OCI-LY1 (cell line): ENCODE results near the gene AGBL1.

Source experiments
- H2AFZ ChIP-seq: fragments of 200-600 bp; sonication (generic), shearing (Covaris generic); 2 replicates; pipeline ENCODE4 v1.6.0; 2014; ENCODE audit warnings: antibody characterized with exemption, mild to moderate bottlenecking, low read length
- H3F3A ChIP-seq: fragments of 200-600 bp; sonication (generic), shearing (Covaris generic); 2 replicates; pipeline ENCODE4 v1.6.0; 2014; ENCODE audit warnings: mild to moderate bottlenecking, antibody characterized with exemption, low read length, moderate library complexity; ENCODE audit not compliant: insufficient read depth
- H3K27ac ChIP-seq: fragments of 200-600 bp; sonication (generic); 2 replicates; pipeline ENCODE4 v1.5.1; 2014; ENCODE audit warnings: low read length, mixed run types, mild to moderate bottlenecking, low read depth; ENCODE audit not compliant: poor library complexity, severe bottlenecking
- H3K27me3 ChIP-seq: fragments of 200-600 bp; sonication (generic); 2 replicates; pipeline ENCODE4 v1.6.0; 2014; ENCODE audit warnings: antibody characterized with exemption, mild to moderate bottlenecking, low read length, moderate library complexity; ENCODE audit not compliant: insufficient read depth
- H3K36me3 ChIP-seq: fragments of 200-600 bp; sonication (generic); 2 replicates; pipeline ENCODE4 v1.6.1; 2014; ENCODE audit warnings: mild to moderate bottlenecking, antibody characterized with exemption, low read length, moderate library complexity, mixed read lengths; ENCODE audit not compliant: insufficient read depth
- H3K4me1 ChIP-seq: fragments of 200-600 bp; sonication (generic); 2 replicates; pipeline ENCODE4 v1.5.1; 2014; ENCODE audit warnings: mild to moderate bottlenecking, low read length, moderate library complexity; ENCODE audit not compliant: insufficient read depth, severe bottlenecking
- H3K4me2 ChIP-seq: fragments of 200-600 bp; sonication (generic), shearing (Covaris generic); 2 replicates; pipeline ENCODE4 v1.6.1; 2014; ENCODE audit warnings: low read length
- H3K4me3 ChIP-seq: fragments of 200-600 bp; sonication (generic); 2 replicates; pipeline ENCODE4 v1.5.1; 2014; ENCODE audit warnings: low read length, low read depth, mild to moderate bottlenecking, mixed read lengths; ENCODE audit not compliant: poor library complexity, severe bottlenecking
- H3K79me2 ChIP-seq: fragments of 200-600 bp; shearing (Covaris generic); 2 replicates; pipeline ENCODE4 v1.6.1; 2016; ENCODE audit warnings: mixed run types, low read length, mixed read lengths; ENCODE audit not compliant: insufficient read depth
- H3K9ac ChIP-seq: fragments of 200-600 bp; sonication (generic), shearing (Covaris generic); 2 replicates; pipeline ENCODE4 v1.6.1; 2014; ENCODE audit warnings: mild to moderate bottlenecking, low read length, mixed read lengths
- H3K9me2 ChIP-seq: fragments of 200-600 bp; sonication (generic), shearing (Covaris generic); 2 replicates; pipeline ENCODE4 v1.6.1; 2014; ENCODE audit warnings: low read depth, mild to moderate bottlenecking, low read length, mixed read lengths
- H3K9me3 ChIP-seq: fragments of 200-600 bp; shearing (Covaris generic); 2 replicates; pipeline ENCODE4 v1.6.1; 2014; ENCODE audit warnings: low read length, mixed read lengths
- H4K20me1 ChIP-seq: fragments of 200-600 bp; sonication (generic), shearing (Covaris generic); 2 replicates; pipeline ENCODE4 v1.6.0; 2016; ENCODE audit warnings: mild to moderate bottlenecking, low read length; ENCODE audit not compliant: insufficient read depth
- EZH2 ChIP-seq: fragments of 200-600 bp; sonication (generic), shearing (Covaris generic); IDR thresholded peaks from 2 replicates; pipeline ENCODE4 v1.8.0; 2017; ENCODE audit warnings: borderline replicate concordance, mixed run types, mild to moderate bottlenecking, antibody characterized with exemption, low read length, moderate library complexity, mixed read lengths
- TF ChIP-seq, protein P1 (sequence below): fragments of 200-600 bp; sonication (generic), shearing (Covaris generic); IDR thresholded peaks from 2 replicates; pipeline ENCODE4 v1.5.1; 2017; ENCODE audit warnings: mild to moderate bottlenecking, antibody characterized with exemption, low read length, moderate library complexity, mixed read lengths

AGBL1 gene

DNA sequence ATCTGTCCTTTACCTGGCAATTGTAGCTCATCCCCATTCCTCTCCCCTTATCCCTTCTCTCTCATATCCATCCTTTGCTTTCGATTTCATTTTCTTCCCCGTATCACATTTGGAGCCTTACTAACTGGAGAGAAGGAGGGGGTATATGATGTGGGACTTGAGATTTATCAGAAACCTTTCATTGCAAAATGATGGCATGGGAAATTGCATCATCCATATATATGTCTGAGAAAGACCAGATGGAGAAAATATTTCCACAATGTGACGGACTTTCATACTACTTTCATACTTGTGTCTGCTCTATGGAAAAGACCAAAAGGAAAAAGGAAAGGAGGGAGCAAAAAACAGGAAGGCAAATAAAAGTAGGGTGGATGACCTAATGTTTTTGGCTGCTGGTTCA is 675.2 kb downstream of the AGBL1 start:
- no peaks in the 10 kb centered on the region for H3K9me2 ChIP-seq
- H3K9ac ChIP-seq, result no peak overlapping the region
- no peaks in the 10 kb centered on the region for H3K4me1 ChIP-seq
- no peak overlapping the region for H3K27ac ChIP-seq
- TF ChIP-seq, protein P1, sequence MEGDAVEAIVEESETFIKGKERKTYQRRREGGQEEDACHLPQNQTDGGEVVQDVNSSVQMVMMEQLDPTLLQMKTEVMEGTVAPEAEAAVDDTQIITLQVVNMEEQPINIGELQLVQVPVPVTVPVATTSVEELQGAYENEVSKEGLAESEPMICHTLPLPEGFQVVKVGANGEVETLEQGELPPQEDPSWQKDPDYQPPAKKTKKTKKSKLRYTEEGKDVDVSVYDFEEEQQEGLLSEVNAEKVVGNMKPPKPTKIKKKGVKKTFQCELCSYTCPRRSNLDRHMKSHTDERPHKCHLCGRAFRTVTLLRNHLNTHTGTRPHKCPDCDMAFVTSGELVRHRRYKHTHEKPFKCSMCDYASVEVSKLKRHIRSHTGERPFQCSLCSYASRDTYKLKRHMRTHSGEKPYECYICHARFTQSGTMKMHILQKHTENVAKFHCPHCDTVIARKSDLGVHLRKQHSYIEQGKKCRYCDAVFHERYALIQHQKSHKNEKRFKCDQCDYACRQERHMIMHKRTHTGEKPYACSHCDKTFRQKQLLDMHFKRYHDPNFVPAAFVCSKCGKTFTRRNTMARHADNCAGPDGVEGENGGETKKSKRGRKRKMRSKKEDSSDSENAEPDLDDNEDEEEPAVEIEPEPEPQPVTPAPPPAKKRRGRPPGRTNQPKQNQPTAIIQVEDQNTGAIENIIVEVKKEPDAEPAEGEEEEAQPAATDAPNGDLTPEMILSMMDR, result no peak
- TF ChIP-seq EZH2, result no peak
- H3K79me2 ChIP-seq, result no peaks in the 10 kb centered on the region
- H3K27me3 ChIP-seq, result no peaks in the 10 kb centered on the region
- H4K20me1 ChIP-seq, result no peaks in the 10 kb centered on the region
- no peak overlapping the region for H3K4me3 ChIP-seq
- no peak overlapping the region for H2AFZ ChIP-seq
- no peaks in the 10 kb centered on the region for H3K36me3 ChIP-seq
- no peak overlapping the region for H3K4me2 ChIP-seq
- H3K9me3 ChIP-seq, result no peaks in the 10 kb centered on the region
- H3F3A ChIP-seq, result no peaks in the 10 kb centered on the region

GRCh38 chr15:86756688-86757087 is 677.0 kb downstream of the AGBL1 start:
- no peak overlapping the region for H3K4me3 ChIP-seq
- no peaks in the 10 kb centered on the region for H3K9me3 ChIP-seq
- H3K79me2 ChIP-seq, result no peaks in the 10 kb centered on the region
- H3K27me3 ChIP-seq, result no peaks in the 10 kb centered on the region
- H3K9me2 ChIP-seq, result no peaks in the 10 kb centered on the region
- no peak overlapping the region for H3K4me2 ChIP-seq
- H3K36me3 ChIP-seq, result no peaks in the 10 kb centered on the region
- no peak overlapping the region for H3K9ac ChIP-seq
- no peak overlapping the region for H2AFZ ChIP-seq
- no peaks in the 10 kb centered on the region for H3K4me1 ChIP-seq
- no peaks in the 10 kb centered on the region for H3F3A ChIP-seq
- no peak for TF ChIP-seq EZH2
- TF ChIP-seq, protein P1, result no peak
- H4K20me1 ChIP-seq, result no peaks in the 10 kb centered on the region
- no peak overlapping the region for H3K27ac ChIP-seq

DNA sequence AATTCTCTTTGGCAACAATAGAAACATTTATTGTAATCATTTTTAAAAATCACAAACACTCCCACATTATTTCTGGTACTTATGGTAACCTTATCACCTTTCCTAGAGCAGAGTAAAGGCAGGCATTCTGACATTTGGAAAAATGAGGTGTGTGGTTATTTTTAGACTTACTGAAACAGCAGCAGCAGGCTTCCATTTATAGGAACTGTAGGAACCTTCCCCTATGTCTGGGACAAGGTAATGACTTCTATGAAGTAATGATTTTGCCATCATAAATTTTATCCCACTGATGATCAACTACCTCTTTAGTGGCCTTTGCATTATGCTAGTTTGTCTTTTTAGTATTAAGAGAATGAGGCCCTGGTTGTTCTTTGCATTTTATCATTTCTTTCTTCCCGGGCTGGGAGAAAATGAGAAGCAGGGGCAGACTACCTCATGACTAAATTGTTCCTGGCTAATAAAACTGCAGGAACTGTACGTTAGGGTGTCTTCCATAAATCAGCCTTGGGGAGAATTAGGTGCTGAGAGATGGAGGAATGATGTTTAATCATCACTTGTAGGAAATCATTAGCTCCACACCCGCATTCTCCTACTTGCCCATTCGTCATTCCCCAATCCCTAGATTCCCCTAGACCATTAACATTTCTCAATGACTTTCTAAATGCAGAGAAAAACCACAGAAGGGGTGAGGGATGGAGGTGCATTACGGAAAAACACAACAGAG is 680.3 kb downstream of the AGBL1 start:
- Histone ChIP-seq H3K27me3 (no peaks in the 10 kb centered on the region), H3K27ac (no peak overlapping the region), H3K9me2 (no peaks in the 10 kb centered on the region), H4K20me1 (no peaks in the 10 kb centered on the region), H3K4me1 (no peaks in the 10 kb centered on the region), H3K4me3 (no peak overlapping the region), H3K9ac (no peak overlapping the region), H3K9me3 (no peaks in the 10 kb centered on the region), H3K36me3 (no peaks in the 10 kb centered on the region), H3K4me2 (no peak overlapping the region), H2AFZ (no peak overlapping the region), H3F3A (no peaks in the 10 kb centered on the region), H3K79me2 (no peaks in the 10 kb centered on the region)
- TF ChIP-seq, protein P1, result no peak
- no peak for TF ChIP-seq EZH2
